HL-60 (cell line): ENCODE data around the gene FGD3.

ENCODE experiments used
- DNase-seq, 2 experiments: peaks; one replicate each; pipeline ENCODE4 v3.0.0-alpha.2; 2010 to 2020; ENCODE audit warnings: low read depth in 1 of 2, low spot score in 1 of 2
- H3K27ac ChIP-seq: fragments of 250-450 bp; sonication (Bioruptor Pico); replicated peaks from 2 replicates; pipeline ENCODE4 v1.5.1; 2020; ENCODE audit warnings: mild to moderate bottlenecking, moderate library complexity
- H3K27me3 ChIP-seq: fragments of 250-450 bp; sonication (Bioruptor Pico); 2 replicates; pipeline ENCODE4 v1.5.1; 2021; ENCODE audit warnings: mild to moderate bottlenecking, moderate library complexity; ENCODE audit not compliant: insufficient read depth, poor library complexity, severe bottlenecking
- H3K4me3 ChIP-seq: replicated peaks from 2 replicates; pipeline ENCODE4 v1.5.1; 2011; ENCODE audit warnings: mild to moderate bottlenecking, control low read depth, low read length; ENCODE audit not compliant: insufficient read depth
- GABPA ChIP-seq: IDR thresholded peaks from 2 replicates; pipeline ENCODE4 v1.6.1; 2012; ENCODE audit warnings: low read depth
- POLR2AphosphoS5 ChIP-seq: IDR thresholded peaks from 2 replicates; pipeline ENCODE4 v1.6.1; 2012; ENCODE audit warnings: low read depth
- SPI1 ChIP-seq: IDR thresholded peaks from 2 replicates; pipeline ENCODE4 v1.6.1; 2012; ENCODE audit warnings: low read depth, mild to moderate bottlenecking, borderline replicate concordance
- TF ChIP-seq, protein P1 (sequence below): IDR thresholded peaks from one replicate; pipeline ENCODE4 v1.5.1; 2011; ENCODE audit warnings: low read length, control low read depth, inconsistent platforms; ENCODE audit not compliant: insufficient read depth
- TF ChIP-seq, protein P2 (sequence below): IDR thresholded peaks from 2 replicates; pipeline ENCODE4 v1.6.1; 2012; ENCODE audit warnings: low read depth; ENCODE audit not compliant: insufficient replicate concordance

Gene FGD3

GRCh38 chr9:92952906-92953610, 5.7 kb downstream of the FGD3 start:
- H3K4me3 ChIP-seq: no peak overlapping the region
- H3K27me3 ChIP-seq: peaks cover 9% of the 10 kb centered on the region
- H3K27ac ChIP-seq: no peak overlapping the region
- TF ChIP-seq SPI1 (no peak), GABPA (no peak), POLR2AphosphoS5 (no peak)
- TF ChIP-seq, protein P1, sequence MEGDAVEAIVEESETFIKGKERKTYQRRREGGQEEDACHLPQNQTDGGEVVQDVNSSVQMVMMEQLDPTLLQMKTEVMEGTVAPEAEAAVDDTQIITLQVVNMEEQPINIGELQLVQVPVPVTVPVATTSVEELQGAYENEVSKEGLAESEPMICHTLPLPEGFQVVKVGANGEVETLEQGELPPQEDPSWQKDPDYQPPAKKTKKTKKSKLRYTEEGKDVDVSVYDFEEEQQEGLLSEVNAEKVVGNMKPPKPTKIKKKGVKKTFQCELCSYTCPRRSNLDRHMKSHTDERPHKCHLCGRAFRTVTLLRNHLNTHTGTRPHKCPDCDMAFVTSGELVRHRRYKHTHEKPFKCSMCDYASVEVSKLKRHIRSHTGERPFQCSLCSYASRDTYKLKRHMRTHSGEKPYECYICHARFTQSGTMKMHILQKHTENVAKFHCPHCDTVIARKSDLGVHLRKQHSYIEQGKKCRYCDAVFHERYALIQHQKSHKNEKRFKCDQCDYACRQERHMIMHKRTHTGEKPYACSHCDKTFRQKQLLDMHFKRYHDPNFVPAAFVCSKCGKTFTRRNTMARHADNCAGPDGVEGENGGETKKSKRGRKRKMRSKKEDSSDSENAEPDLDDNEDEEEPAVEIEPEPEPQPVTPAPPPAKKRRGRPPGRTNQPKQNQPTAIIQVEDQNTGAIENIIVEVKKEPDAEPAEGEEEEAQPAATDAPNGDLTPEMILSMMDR: no peak
- TF ChIP-seq, protein P2, sequence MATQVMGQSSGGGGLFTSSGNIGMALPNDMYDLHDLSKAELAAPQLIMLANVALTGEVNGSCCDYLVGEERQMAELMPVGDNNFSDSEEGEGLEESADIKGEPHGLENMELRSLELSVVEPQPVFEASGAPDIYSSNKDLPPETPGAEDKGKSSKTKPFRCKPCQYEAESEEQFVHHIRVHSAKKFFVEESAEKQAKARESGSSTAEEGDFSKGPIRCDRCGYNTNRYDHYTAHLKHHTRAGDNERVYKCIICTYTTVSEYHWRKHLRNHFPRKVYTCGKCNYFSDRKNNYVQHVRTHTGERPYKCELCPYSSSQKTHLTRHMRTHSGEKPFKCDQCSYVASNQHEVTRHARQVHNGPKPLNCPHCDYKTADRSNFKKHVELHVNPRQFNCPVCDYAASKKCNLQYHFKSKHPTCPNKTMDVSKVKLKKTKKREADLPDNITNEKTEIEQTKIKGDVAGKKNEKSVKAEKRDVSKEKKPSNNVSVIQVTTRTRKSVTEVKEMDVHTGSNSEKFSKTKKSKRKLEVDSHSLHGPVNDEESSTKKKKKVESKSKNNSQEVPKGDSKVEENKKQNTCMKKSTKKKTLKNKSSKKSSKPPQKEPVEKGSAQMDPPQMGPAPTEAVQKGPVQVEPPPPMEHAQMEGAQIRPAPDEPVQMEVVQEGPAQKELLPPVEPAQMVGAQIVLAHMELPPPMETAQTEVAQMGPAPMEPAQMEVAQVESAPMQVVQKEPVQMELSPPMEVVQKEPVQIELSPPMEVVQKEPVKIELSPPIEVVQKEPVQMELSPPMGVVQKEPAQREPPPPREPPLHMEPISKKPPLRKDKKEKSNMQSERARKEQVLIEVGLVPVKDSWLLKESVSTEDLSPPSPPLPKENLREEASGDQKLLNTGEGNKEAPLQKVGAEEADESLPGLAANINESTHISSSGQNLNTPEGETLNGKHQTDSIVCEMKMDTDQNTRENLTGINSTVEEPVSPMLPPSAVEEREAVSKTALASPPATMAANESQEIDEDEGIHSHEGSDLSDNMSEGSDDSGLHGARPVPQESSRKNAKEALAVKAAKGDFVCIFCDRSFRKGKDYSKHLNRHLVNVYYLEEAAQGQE: no peak
- no peak for DNase-seq

DNA sequence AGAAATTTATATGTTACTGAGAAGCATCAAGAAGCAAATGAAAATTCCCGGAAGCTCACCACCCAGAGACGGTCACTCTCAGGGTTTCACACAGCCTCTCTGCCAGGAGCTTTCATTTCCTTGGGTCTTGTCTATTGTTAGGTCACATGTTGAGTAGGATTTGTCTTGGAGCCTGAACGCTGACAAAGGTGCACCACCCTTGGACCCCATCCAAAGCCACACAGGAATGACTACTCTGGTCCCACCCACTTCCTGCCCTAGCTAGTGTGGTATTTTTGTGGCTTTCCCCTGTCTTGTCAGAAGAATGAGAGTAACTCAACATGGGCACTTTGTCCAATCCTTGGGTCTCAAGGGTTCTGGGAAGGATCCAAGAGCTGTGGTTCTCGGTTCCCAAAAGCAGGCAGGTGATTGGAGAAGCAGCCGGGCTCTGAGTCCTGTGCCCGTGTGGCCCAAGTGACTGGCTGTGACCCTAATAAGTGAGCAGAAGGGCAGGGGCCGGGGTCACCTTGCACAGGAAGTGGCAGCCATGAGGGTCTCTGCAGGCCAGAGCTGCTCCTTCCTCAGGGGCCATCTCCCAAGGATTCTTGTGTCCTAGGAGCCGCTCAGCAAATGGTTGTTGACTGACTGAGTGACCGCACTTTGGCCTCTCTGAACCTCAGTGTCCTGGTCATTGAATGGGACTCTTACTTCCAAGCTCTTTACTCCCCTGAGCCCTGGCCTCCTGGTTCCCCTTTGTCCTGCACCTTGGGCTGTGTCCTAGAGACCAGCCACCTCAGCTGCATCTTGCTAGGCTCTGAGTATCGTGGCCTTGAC, 6.9 kb downstream of the FGD3 start:
- no peaks in the 10 kb centered on the region for H3K27me3 ChIP-seq
- TF ChIP-seq, protein P2: no peak
- no peak for TF ChIP-seq GABPA
- TF ChIP-seq POLR2AphosphoS5: no peak
- no peak for TF ChIP-seq SPI1
- TF ChIP-seq, protein P1: no peak
- DNase-seq: no peak
- H3K27ac ChIP-seq: no peak overlapping the region
- no peak overlapping the region for H3K4me3 ChIP-seq

GRCh38 chr9:92954886-92955285, 7.6 kb downstream of the FGD3 start:
- TF ChIP-seq POLR2AphosphoS5 (no peak), GABPA (no peak), SPI1 (no peak)
- TF ChIP-seq, protein P2: no peak
- TF ChIP-seq, protein P1: no peak
- Histone ChIP-seq H3K27ac (no peak overlapping the region), H3K27me3 (no peaks in the 10 kb centered on the region), H3K4me3 (no peak overlapping the region)
- no peak for DNase-seq
